GM18505 (cell line): ENCODE results near the gene PRKN.

Experiments
- ATAC-seq: cut with Tn5 transposase; IDR thresholded peaks from one replicate; pipeline ENCODE4 v1.9.1; 2021; ENCODE audit not compliant: unreplicated experiment
- POLR2A ChIP-seq: IDR thresholded peaks from 4 replicates; pipeline ENCODE4 v1.6.1; 2011; ENCODE audit warnings: borderline replicate concordance; ENCODE audit not compliant: insufficient read depth, insufficient read length; ENCODE audit errors: extremely low read depth

The PRKN gene

DNA sequence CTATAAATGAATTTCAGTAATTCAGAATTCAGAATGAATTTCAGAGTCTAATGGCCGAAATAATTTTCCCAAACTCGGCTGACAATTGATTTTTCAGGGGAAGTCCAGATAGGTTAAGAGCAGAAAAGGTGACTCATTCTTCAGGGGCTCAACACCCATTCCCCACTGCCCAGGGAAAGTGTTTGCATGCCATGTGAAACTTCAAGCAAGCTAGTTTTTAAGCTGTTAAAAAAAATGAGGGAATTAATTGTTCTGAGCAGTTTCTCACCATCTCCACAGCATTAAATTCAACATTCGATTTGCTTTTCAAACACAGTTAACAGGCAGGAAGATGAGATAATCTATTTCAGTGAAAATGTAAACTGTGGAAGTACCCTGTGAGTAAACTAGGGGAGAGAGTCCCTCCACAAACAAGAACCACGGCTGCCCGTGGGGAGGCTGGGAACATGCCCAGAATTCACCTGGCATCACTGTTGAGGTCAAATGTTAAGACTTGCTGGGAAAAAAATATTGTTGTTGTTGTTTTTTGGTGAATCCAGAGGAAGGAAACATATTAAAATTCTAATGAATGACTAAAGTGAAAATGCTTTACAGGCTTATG lies 803.0 kb downstream of the PRKN start:
- no peak for TF ChIP-seq POLR2A
- ATAC-seq: no peak

DNA sequence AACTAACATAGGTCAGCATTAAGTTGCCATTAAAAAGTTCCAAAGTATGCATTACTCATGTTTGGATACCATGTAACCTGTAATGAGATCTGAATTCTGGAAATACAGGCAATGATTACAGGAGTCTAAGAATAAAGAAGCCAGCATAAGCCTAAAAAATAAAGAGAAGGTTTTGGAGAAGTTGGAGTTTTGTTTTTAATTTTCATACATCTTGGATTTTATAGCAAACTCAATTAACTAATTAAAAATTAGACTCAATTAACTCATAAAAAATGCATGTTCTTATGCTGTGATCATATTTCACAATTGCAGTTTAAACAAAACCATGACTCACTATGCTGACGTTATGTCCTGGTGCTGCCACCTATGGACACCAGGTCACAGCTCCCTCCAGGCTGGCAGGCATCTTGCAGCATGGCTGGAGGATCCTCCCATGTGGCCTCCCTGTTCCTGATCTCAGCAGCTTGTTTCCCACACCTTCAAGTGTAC lies 804.9 kb downstream of the PRKN start:
- no peak for ATAC-seq
- TF ChIP-seq POLR2A: no peak

DNA sequence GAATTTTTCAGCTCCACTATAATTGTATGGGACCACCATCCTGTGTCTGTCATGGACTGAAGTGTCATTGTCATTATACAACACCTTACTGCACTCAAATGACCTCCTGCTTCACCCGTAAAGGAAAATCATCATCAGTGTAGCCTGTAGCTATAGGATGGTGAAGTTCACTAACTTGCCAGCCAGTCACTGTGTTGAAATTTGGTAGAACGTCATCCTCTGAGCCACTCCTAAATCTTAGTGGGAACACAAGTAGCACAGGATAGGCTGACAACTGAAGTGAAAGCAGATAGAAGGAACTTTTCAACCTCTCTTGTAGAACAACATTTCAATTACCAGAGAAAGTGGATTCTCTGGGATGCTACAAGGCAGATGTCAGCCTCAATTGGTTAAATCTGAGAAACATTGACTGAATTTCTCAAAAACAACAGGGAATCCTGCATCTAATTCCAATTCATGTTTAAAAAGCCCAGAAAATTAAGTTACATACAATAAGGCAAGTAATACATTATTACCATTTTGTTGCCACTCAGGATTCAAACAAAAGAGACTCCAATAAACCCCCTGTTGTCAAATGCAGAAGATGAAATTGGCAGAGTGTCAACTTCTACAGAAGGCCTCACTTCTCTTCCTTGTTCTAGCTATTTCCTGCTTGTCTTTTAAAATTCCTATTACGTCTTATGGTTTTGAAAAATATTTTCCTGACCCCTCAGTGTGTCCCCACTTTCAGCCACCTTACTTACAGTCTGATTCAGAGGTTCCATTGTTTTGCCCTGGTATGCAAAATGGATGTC lies 805.8 kb downstream of the PRKN start:
- TF ChIP-seq POLR2A: no peak
- ATAC-seq: no peak

DNA sequence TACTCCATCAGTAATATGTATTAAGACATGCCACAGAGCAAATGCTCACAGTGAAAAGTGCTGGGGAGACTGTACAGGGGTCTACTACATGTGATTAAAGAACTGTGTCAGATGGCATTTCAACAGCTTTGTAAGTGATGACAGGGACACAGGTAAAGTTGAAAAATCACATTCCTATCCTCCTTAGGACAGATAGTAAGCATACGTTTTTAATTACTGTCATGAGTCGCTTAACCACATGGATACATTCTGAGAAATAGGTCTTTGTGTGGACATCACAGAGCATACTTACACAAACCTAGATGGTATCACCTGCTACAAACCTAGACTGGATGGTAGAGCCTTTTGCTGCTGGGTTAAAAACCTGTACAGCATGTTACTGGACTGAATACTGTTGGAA lies 807.9 kb downstream of the PRKN start:
- TF ChIP-seq POLR2A: no peak
- no peak for ATAC-seq

DNA sequence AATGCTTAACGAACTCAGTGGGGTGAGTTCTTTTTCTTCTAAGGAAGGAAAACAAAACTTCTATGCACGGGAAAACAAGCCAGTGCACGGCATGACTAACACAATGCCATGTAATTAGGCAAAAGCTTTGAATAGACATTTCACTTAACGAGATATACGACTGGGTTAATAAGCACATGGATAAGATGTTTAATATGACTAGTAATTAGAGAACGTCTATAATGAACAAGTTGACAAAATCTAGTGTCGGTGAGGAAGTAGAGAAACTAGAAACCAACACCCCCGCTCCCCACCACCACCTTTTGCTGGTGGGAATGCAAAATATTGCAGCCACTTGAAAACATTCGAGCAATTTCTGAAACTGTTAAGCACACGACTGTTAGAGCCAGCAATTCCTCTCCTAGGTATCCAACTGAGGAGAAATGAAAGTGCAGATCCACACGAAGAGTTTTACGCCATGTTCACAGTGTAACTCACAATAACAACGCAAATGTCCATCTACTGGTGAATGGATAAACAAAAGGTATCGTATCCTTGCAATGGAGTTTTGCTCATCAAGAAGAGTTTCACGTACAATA lies 808.8 kb downstream of the PRKN start:
- no peak for ATAC-seq
- TF ChIP-seq POLR2A: no peak

DNA sequence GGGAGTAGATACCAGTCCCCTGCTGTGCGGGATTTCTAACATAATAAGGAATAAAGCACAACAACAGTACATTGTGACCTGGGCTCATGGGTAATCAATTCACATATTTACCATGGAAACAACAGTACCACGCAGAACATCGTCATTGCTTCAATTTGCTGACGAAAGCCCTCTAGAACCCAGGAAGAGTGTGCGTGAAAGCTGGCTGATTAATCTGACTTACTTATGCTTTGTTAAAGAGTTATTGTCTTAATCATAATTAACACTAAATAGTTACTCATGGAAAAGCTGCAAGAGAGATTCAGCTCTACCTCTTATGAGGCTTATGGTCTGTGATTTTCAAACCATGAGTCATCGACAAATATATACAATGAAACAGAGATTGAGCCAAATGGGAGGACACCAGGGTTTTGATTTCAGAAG lies 809.4 kb downstream of the PRKN start:
- no peak for ATAC-seq
- no peak for TF ChIP-seq POLR2A

DNA sequence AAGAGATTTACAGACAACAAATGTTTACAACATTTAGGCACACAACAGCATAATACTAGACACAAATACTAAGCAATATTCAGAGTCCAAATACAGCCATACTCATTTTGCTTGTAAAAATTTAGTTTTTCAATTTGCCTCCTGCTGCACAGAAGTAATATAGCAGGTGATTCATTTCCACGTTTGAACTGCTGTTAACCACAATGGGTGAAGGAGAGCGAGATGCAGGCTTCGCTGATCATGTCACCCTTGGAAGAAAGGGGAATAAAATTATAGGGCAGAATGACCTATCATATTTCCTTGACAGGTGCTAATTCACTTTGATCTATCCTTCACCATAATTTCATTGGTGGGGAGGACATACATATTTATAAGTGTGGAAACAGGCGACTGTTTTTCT lies 809.9 kb downstream of the PRKN start:
- ATAC-seq: no peak
- TF ChIP-seq POLR2A: no peak

DNA sequence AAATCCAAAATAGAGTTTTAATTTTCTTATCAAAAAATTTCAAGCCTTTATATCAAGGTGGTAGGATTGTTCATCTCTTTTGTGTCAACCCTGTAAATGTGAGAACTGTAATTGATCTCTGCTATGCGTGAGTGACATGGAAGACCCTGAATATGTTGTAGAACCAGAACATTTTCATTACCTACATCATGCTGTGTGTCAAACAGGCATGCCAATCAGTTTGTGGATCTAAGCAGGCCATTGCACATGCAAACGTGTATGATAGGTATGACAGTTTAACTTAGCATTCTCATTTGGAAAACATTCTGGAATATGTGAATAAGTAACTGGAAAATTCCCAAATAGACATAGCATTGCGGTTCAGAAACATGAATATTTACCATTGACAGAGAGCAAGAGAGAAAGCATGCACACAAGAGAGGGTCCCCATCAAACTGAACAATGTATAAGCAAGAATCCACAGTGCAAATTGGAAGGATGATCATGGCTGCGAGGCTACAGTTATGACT lies 812.1 kb downstream of the PRKN start:
- no peak for ATAC-seq
- no peak for TF ChIP-seq POLR2A

DNA sequence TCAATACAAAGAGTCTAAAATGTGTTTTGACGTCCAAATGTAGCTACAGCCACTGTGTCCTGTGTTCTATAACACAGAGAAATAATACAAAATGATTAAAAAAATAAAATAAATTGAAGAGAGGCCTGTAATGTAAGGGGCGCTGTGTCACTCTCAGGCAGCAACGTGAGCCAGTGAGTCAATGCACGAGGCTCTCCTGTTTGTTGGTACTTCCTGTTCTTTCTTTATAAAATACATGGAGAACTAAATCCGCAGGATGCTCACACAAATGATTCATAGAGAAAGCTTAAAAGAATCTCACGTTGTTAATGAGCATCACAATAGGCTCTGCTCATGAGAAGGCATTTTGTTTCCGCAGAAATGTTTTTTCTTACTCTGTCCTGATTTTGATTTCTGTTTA lies 818.7 kb downstream of the PRKN start:
- ATAC-seq: no peak
- no peak for TF ChIP-seq POLR2A

DNA sequence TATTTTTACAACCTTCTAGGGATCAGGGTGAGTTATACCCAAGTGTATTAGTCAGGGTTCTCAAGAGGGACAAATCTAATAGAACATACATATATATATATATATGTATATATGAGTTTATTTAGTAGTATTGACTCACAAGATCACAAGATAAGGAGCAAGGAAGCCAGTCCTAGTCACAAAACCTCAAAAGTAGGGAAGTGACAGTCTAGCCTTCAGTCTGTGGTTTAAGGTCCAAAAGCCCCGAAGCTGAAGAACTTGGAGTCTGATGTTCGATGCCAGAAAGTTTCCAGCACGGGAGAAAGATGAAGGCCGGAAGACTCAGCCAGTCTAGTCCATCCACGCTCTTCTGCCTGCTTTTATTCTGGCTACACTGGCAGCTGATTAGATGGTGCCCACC lies 821.0 kb downstream of the PRKN start:
- TF ChIP-seq POLR2A: no peak
- ATAC-seq: no peak

DNA sequence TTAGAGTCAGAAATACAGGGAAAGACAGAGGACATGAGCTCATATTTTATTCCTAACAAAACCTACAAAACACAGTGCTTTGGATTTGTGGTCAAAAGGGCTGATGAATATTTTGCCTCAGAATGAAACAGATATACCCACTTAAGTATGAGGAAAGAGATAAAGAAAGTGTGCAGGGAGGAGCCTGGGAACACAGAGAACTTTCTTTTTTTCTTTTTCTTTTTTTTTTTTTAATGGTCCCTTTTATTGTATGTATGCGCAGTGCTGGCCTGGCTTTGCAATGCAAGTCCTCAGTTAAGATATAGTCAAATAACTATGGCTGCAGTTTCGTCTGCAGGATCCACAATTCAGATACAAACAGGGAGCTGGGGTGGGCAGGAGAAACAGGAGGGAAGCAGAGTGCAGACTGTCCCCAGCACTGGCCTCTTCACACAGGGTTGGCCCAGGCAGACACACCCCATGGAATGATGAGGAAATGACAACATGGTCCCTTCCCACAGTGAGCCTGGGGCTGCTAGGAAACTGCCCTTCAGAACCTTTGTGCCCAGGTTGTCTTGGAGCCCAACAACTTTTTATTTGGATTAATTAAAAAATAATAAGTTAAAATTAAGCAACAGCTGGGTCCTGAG lies 823.9 kb downstream of the PRKN start:
- TF ChIP-seq POLR2A: no peak
- ATAC-seq: no peak

DNA sequence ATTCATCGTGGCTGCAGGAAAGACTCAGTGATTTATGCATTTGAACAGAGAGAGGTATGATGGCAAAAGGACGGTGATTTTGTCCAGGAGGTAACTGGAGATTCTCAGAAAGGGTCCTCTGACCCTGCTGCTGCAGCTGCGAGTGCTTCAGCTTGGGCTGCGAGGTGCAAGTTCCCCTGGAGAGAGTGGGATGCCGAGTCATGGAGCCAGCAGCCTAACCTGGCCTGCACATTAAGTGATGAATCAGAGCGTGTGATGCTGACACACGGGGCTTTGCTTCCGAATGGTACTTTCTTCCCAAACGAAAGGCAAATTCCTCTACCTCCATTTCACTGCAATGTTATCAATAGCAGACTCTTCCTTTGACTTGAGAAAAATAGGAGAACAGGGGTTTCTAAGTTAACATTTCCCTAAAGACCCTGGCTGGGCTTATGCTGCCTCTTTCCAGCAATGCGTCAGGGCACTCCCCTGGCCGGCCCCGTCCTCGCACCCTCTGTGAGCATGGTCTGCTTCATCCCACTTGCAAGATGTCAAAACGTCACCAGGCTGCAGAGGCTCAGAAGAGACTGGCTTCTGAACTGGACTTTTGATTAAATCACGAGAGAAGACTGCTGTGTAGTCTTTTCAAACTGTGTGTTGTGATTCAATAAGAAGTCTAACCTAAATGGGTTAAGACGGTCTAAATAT lies 825.7 kb downstream of the PRKN start:
- no peak for TF ChIP-seq POLR2A
- ATAC-seq: no peak

DNA sequence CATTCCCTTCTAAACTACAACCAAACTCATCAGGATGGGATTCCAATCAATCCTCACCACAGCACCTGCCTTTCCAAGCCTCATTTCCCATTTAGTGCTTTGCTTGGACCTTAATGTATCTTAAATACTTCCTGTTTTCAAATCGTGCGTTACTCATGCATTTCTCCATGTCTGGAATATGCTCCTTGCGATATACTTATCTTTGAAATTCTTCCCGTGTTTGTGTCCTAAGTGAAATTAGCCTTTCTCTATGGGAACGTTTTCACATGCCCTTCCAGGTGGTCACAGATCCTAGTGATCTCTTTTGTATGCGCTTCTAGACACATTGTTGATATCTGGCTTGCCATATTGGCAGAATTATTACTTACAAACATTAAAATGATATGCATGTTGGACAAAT lies 833.1 kb downstream of the PRKN start:
- ATAC-seq: no peak

More for the DNA sequence above, 833.1 kb downstream of the PRKN start:
- TF ChIP-seq POLR2A: no peak
